ENCODE data around the gene DYNLT1.
"Not testable (repeated sequence)": the region's sequence is repeated elsewhere in the genome, so short reads cannot be mapped to it uniquely, and the experiment has no call there.

DYNLT1 gene

GRCh38 chr6:158624684-158625682 is 19.6 kb downstream of the DYNLT1 start:
- DNase-seq (ENCODE audit: low read depth in 3 of 3): no peak

DNA sequence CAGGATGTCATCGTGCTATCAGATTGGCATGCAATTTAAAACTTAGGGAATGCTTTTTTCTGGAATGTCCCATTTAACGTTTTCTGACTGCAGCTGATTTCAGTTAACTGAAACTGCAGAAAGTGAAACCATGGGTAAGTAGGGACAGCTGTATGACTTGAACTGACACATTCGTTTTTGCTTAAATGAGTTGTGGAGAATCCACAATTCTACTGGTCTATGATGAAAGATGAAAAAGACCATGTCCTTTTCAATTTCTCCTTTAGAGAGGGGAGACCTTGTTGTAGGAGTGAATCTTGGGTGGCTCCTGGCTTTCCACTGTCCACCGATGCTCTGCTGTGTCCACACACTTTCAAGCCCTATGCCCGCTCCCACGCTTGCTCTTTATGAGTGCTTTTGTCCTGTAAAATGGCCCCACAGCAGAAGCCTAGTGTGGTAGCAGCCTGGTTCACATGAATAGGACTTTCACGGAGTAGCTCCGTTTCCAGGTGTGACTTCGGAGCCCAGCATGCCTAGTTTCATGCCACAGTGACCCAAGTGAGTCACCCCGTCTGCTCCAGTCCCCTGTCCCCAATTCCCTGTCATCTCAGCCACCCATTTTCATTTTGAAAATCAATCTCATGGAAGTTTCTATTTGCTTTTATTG is 21.9 kb downstream of the DYNLT1 start:
- no peak for DNase-seq (ENCODE audit: low read depth in 3 of 3)

DNA sequence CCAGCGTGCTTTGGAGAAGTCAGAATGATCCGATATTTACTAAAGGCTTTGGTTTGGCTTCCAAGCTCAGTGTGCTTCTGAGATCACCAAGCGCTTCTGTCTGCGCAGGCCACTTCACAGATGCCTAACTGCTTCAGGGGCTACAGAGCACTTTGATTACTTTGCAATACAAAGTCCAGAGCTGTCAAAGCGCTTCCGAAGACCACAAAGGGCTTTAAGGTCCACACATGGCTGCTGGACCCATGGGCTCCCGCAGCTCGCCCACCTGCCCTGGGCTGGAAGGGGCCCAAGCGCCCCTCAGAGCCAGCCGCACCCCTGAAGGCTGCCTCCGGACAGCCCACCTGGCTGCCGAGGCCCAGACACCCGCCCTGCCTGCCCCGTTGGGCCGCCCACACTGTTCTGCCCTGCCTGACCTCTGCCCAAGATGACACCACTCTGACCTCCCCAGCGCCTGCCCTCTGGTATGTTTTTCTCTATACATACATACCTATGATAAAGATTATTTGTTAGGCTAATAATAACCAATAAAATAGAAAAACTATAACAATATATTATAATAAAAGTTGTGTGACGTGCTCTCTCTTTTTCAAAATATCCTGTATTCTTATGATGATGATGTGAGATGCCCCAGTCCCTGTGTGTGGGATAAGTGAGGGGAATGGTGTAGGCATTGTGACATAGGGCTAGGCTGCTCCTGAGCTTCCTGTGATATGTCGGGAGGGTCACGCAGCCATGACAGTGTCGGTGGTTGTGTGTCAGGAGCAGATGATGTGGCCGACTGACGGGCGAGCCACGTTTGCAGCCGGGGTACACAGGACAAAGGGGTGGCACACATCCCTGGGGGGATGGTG is 22.6 kb downstream of the DYNLT1 start:
- DNase-seq (ENCODE audit: low read depth in 3 of 3): no peak

GRCh38 chr6:158620963-158621693 is 23.4 kb downstream of the DYNLT1 start:
- no peak for DNase-seq (ENCODE audit: low read depth in 3 of 3)

GRCh38 chr6:158619922-158620801 is 24.4 kb downstream of the DYNLT1 start:
- no peak for DNase-seq (ENCODE audit: low read depth in 3 of 3)

GRCh38 chr6:158618289-158618688 is 26.3 kb downstream of the DYNLT1 start:
- DNase-seq (ENCODE audit: low read depth in 3 of 3): not testable (repeated sequence)

GRCh38 chr6:158614606-158615005 is 29.9 kb downstream of the DYNLT1 start:
- DNase-seq (ENCODE audit: low read depth in 3 of 3): not testable (repeated sequence)

DNA sequence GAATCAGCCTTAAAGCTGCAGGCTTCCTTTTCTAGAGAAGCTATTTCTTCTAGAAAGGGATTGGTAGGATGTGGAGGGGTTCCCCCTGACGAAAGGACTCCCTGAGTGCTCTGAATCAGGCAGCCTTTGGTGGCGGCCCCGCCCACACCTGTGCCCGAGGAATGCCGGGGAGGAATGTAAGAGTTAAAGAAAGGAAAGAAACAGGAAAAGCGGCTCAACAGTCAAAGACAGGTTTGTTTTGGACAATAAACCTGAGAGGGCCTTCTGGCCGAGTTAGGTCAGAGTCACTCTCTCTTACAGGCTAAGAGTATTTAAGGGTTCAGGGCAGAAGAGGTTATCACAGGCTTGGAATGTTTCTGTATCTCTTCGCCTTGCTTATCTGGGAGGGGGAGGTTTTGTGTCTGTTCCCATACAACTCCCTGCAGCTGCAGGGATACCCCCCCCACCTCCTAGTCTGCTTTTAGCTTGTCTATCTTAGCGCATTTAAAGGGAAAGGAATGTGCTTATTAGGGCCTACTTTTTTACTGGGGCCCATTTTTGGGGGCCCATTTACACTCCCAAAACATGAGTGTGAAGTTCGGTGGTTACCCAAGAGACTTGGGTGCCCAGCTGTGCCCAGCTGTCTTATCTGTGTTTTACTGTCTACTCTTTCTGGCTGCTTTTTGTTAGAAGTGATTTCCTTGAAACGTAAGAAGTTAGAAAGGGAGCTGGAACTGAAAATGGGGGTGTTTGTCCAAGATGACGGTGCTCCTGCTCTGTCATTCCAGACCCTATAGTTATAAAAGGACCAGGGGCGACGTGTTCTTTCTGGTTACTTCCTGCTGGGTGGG is 32.8 kb downstream of the DYNLT1 start:
- no peak for DNase-seq (ENCODE audit: low read depth in 3 of 3)

- DNase-seq (ENCODE audit: low read depth in 3 of 3): no peak
Observed at GRCh38 chr6:158611039-158611438, 33.5 kb downstream of the DYNLT1 start.

- DNase-seq (ENCODE audit: low read depth in 3 of 3): no peak
Observed at GRCh38 chr6:158610319-158610968, 34.1 kb downstream of the DYNLT1 start.

DNA sequence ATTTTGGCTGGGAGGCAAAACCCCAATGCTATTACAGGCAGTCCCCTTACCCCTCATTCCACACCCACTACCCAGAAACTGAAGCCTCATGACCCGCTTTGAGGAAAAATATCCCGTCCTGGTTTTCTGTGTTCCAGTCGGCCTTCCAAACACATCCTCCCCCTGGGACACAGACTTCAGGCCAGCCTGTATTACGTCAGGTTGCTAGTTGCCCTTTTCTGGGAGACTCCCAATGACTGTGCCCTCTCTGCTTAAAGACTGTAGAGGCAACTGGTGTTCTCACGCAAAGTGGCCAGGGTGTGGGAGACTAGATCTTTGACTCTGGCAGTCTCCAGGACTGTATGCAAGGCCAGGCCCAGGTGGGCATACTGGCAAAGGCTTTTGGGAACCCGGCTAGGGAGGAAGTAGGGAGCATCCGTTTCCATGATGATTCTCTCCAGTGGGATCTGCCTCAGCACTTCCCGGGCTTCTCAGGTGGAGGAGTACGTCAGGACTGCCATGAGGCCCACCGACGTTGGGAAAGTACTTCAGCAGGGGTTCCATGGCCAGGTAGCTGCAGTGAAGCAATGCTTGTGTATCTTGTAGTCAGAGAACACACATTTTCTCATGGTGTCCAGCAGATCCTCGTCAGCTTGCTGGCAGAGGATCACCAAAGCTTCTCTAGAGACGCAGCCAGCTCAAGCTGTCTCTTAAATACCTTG is 34.9 kb downstream of the DYNLT1 start:
- DNase-seq (ENCODE audit: low read depth in 3 of 3): no peak

GRCh38 chr6:158608221-158608620 is 36.3 kb downstream of the DYNLT1 start:
- no peak for DNase-seq (ENCODE audit: low read depth in 3 of 3)

- DNase-seq (ENCODE audit: low read depth in 3 of 3): no peak
Observed at GRCh38 chr6:158607411-158608170, 37.0 kb downstream of the DYNLT1 start.

DNA sequence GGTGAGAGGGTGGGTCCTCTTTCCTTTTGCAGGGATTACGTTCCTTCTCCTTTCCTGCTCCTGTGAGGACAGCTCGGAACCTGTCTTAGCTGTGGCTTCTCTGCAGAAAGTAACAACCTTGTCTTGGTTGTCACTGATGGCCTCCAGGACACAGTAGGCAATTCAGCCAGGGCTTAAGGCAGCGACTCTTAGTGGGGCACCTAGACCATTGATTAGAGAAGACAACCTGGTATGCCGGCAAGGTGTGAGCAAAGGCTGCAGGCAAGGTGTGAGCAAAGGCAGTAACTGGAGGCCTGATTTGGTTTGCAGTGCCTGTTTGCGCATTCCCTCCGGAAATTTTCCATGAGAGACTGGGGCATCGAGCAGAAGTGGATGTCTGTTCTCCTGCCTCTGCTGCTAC is 37.6 kb downstream of the DYNLT1 start:
- DNase-seq (ENCODE audit: low read depth in 3 of 3): no peak

DNA sequence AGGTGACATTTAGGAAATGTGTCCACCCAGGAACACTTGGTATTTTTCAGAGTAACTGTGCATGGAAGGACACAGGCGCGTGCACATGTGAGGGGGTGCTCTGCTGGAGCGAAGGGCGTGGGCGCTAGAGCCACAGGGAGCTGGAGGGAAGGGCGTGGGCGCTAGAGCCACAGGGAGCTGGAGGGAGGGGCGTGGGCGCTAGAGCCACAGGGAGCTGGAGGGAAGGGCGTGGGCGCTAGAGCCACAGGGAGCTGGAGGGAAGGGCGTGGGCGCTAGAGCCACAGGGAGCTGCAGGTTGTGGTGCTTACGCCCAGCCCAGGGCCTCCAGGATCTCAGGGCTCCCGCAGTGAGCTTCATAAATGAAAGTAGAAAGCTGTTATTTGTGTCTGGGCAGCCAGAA is 38.5 kb downstream of the DYNLT1 start:
- DNase-seq (ENCODE audit: low read depth in 3 of 3): not testable (repeated sequence)

GRCh38 chr6:158605266-158605878 is 39.2 kb downstream of the DYNLT1 start:
- DNase-seq (ENCODE audit: low read depth in 3 of 3): peak; percentile 11 to 39 (median 22)

DNA sequence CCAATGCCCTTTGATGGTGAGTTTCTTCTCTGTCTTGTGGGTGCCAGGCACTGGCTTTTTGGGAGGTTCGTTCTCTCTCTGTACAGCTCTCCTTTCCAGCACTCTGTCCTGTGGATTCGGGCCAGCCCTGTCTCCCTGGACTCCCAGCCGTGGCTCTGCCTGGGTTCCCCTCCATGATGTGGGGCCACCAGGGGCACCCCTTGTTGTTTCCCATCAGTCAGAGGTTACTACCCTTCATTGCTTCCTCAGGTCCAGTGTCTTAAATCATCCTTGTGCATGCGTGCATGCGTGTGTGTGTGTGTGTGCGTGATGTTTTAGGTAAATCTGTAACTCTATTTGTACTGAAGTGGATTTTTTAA is 40.5 kb downstream of the DYNLT1 start:
- DNase-seq (ENCODE audit: low read depth in 3 of 3): no peak

All from stimulated activated CD4-positive, alpha-beta T cell treated with anti-CD3 and anti-CD28 coated beads, TNF-alpha, amount 100 ng/mL, for 24 hours (primary cell).